HFFc6 (cell line): ENCODE results near the gene METTL25. TPM values are rescaled to one million over a fixed set of nuclear protein-coding genes. Genes with fewer than 3 reads are reported as not detected.

Experiments
- DNase-seq: peaks from one replicate; pipeline ENCODE4 v3.0.0-alpha.2; 2018
- H3K27ac Mint-ChIP-seq: 2 replicates; pipeline ENCODE4 v1.8.0; 2020; ENCODE audit warnings: mild to moderate bottlenecking, mixed read lengths
- H3K27me3 Mint-ChIP-seq: 2 replicates; pipeline ENCODE4 v1.8.0; 2021; ENCODE audit warnings: mild to moderate bottlenecking, moderate library complexity, mixed read lengths; ENCODE audit not compliant: insufficient read depth
- H3K36me3 Mint-ChIP-seq: 2 replicates; pipeline ENCODE4 v1.8.0; 2021; ENCODE audit warnings: low read depth, mixed read lengths
- H3K4me1 Mint-ChIP-seq: 2 replicates; pipeline ENCODE4 v1.8.0; 2020; ENCODE audit warnings: low read depth, mixed read lengths
- H3K4me3 Mint-ChIP-seq: 2 replicates; pipeline ENCODE4 v1.8.0; 2020; ENCODE audit warnings: mild to moderate bottlenecking, moderate library complexity, mixed read lengths
- H3K9me3 Mint-ChIP-seq: 2 replicates; pipeline ENCODE4 v1.8.0; 2020; ENCODE audit warnings: mild to moderate bottlenecking, mixed read lengths
- CTCF ChIP-seq: fragments of 200-600 bp; sonication (generic); IDR thresholded peaks from 2 replicates; pipeline ENCODE4 v1.5.0; 2021; ENCODE audit warnings: antibody characterized with exemption, mild to moderate bottlenecking
- total RNA-seq, 6 experiments: library from RNA; stranded (reverse); fragmentation: NEBNext Ultra II Directional; extraction: Animal tissue kit (Norgen Biotek cat#: 25700); gene quantifications; 2 replicates in 1 of 6; 3 replicates in 5 of 6; pipeline ENCODE4 v1.2.3, GENCODE V29; 2021

Gene METTL25
- total RNA-seq, 6 experiments from 2014 or later = 4.5 to 7.3 (median 5.8) TPM

- H3K36me3 Mint-ChIP-seq = no peaks in the 10 kb centered on the region
- no peak for TF ChIP-seq CTCF
- no peak overlapping the region; the same call in 1 of the 2 replicates for H3K27ac Mint-ChIP-seq
- no peaks in the 10 kb centered on the region for H3K27me3 Mint-ChIP-seq
- no peak overlapping the region for H3K4me3 Mint-ChIP-seq
- DNase-seq = peak; percentile 17
- H3K4me1 Mint-ChIP-seq = peaks cover 13% of the 10 kb centered on the region
- H3K9me3 Mint-ChIP-seq = no peaks in the 10 kb centered on the region
Observed at GRCh38 chr12:82415402-82415801, 57.1 kb downstream of the METTL25 start.

DNA sequence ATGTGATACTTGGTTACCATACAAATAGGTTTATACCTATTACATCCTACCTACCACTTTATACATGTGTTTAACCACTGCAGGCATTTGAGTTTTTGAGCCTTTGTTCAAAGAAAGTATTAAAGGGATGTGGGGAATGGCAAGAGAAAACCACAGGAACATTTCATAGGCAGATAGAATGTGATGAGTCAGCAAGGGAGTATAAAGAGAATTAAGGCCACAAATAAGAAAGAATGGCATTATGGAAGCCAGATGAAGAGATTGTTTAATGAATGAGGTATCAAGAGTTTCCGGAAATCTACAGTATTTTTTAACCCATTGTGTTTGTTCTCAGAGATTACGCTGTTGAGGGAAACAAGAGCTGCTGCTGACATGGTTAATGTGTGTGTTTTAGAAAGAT lies 66.9 kb downstream of the METTL25 start:
- no peaks in the 10 kb centered on the region for H3K36me3 Mint-ChIP-seq
- H3K4me1 Mint-ChIP-seq = peaks cover 12% of the 10 kb centered on the region
- no peaks in the 10 kb centered on the region for H3K27me3 Mint-ChIP-seq

DNA sequence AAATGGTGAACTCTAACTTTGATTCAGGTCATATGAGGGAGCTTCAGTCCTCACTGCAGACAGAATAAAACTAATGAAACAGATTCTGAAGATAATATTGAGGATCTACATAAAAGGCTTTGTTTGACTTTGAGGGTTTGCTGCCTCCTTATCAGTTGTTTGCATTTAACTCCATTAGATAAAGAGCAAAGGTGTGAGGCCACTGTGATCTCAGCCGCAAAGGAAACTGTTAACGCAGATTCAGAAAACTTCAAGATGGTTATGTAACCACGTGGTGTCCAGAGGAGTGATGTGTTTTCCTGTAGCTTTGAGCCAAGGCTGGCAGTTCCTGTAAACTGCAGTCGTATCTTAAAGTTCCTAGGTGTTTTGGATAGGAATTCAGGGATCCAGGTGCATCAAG lies 67.8 kb downstream of the METTL25 start:
- DNase-seq = no peak
- H3K4me3 Mint-ChIP-seq = no peak overlapping the region
- H3K27ac Mint-ChIP-seq = no peak overlapping the region
- H3K9me3 Mint-ChIP-seq = no peaks in the 10 kb centered on the region
- TF ChIP-seq CTCF = no peak
- peaks cover 12% of the 10 kb centered on the region for H3K4me1 Mint-ChIP-seq
- H3K27me3 Mint-ChIP-seq = no peaks in the 10 kb centered on the region
- H3K36me3 Mint-ChIP-seq = no peaks in the 10 kb centered on the region

More for the DNA sequence above, 66.9 kb downstream of the METTL25 start:
- Mint-ChIP-seq H3K9me3 (no peaks in the 10 kb centered on the region), H3K4me3 (no peak overlapping the region), H3K27ac (no peak overlapping the region)
- peak; percentile 30 for DNase-seq
- no peak for TF ChIP-seq CTCF

GRCh38 chr12:82426586-82426985 lies 68.3 kb downstream of the METTL25 start:
- no peaks in the 10 kb centered on the region for H3K36me3 Mint-ChIP-seq
- no peaks in the 10 kb centered on the region for H3K27me3 Mint-ChIP-seq
- TF ChIP-seq CTCF = no peak
- H3K27ac Mint-ChIP-seq = no peak overlapping the region
- no peaks in the 10 kb centered on the region for H3K9me3 Mint-ChIP-seq
- H3K4me3 Mint-ChIP-seq = no peak overlapping the region
- no peak for DNase-seq
- H3K4me1 Mint-ChIP-seq = peaks cover 12% of the 10 kb centered on the region

DNA sequence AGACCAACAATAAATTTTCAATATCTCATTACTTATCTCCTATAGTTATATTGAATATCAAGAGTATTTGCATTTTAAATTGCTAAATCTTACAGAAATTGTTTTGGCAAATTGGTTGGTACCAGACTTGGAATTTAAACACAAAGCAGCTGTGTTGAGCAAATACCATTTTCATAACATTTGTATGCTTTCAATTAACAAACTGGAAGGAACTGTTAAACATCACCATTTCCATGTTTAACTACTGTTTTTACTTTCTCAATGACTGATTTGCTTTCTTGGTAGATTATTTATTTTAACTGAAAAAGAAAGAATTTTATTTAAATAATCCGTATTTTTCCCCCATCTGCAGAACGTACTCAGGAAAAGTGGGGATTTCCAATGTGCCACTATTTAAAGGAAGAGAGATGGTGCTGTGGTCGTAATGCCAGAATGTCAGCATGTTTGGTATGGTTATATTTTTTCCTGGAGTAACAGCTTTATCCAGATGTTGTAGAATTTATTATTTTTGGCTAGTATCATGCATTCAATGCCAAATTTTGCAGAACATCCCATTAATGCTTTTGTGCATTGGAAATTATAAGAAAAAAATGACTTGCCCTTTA lies 72.3 kb downstream of the METTL25 start:
- TF ChIP-seq CTCF = no peak
- H3K27ac Mint-ChIP-seq = no peak overlapping the region
- no peaks in the 10 kb centered on the region for H3K36me3 Mint-ChIP-seq
- H3K4me1 Mint-ChIP-seq = peaks cover under 1% of the 10 kb centered on the region; the same call in 1 of the 2 replicates
- no peaks in the 10 kb centered on the region for H3K9me3 Mint-ChIP-seq
- H3K4me3 Mint-ChIP-seq = no peak overlapping the region
- H3K27me3 Mint-ChIP-seq = no peaks in the 10 kb centered on the region
- no peak for DNase-seq
